Esophagus muscularis mucosa (tissue), 4 donors: ENCODE results near the gene ASPSCR1. TPM values are rescaled to one million over a fixed set of nuclear protein-coding genes. Genes with fewer than 3 reads are reported as not detected.

ENCODE experiments used
- DNase-seq: peaks from one replicate; pipeline ENCODE4 v3.0.0-alpha.2; 2017; ENCODE audit errors: extremely low spot score
- H3K27ac ChIP-seq, 4 donors: fragments of 200-600 bp; sonication (generic); replicated peaks in 1 of 4; 1 replicate in 3 of 4; 2 replicates in 1 of 4; pipeline ENCODE4 v1.5.1; 2016 to 2019; ENCODE audit warnings: mild to moderate bottlenecking in 1 of 4
- H3K27me3 ChIP-seq, 4 donors: fragments of 200-600 bp; sonication (generic); one replicate each; pipeline versions ENCODE4 v1.5.1 to v1.6.0; 2016 to 2019
- H3K36me3 ChIP-seq, 4 donors: fragments of 200-600 bp; sonication (generic); one replicate each; pipeline ENCODE4 v1.5.1; 2016 to 2019
- H3K4me1 ChIP-seq, 4 donors: fragments of 200-600 bp; sonication (generic); one replicate each; pipeline ENCODE4 v1.5.1; 2016 to 2019
- H3K4me3 ChIP-seq, 4 donors: fragments of 200-600 bp; sonication (generic); 1 replicate in 2 of 4; 2 replicates in 2 of 4; pipeline ENCODE4 v1.5.1; 2016 to 2019; ENCODE audit warnings: mild to moderate bottlenecking in 4 of 4, moderate library complexity in 1 of 4
- H3K9me3 ChIP-seq, 4 donors: fragments of 200-600 bp; sonication (generic); 1 replicate in 3 of 4; 2 replicates in 1 of 4; pipeline ENCODE4 v1.5.1; 2016 to 2019
- EP300 ChIP-seq: sonication (generic); formaldehyde crosslinking; IDR thresholded peaks from one replicate; pipeline ENCODE4 v1.6.1; 2017; ENCODE audit warnings: antibody characterized with exemption
- POLR2A ChIP-seq: fragments of 450-650 bp; IDR thresholded peaks from one replicate; pipeline ENCODE4 v1.6.1; 2017; ENCODE audit warnings: antibody characterized with exemption, moderate library complexity, mild to moderate bottlenecking, low read depth
- POLR2AphosphoS5 ChIP-seq, 2 donors: sonication (generic); formaldehyde crosslinking; IDR thresholded peaks; one replicate each; pipeline ENCODE4 v1.6.1; 2017; ENCODE audit warnings: antibody characterized with exemption in 2 of 2
- WGBS: methylation state at CpG from one replicate; pipeline ENCODE4 v1.1.5; 2018; 5-methylcytosine and 5-hydroxymethylcytosine counted together
- intact Hi-C: fragments of 100-400 bp; cut with DNase I; formaldehyde crosslinking; loops from one replicate; pipeline ENCODE4 v1.15.1; 2023
- total RNA-seq, 4 donors: library from RNA; depleted of rRNA; stranded (reverse); fragments of >200 nt; gene quantifications; one replicate each; pipeline versions ENCODE4 v1.1.0 to v1.2.1, GENCODE V29; 2016
- TF ChIP-seq, protein P1 (sequence below), 3 experiments: fragments of 200-600 bp in 2 of 3; fragments of 450-650 bp in 1 of 3; sonication (generic) in 2 of 3; IDR thresholded peaks; one replicate each; pipeline ENCODE4 v1.5.1; 2017 to 2019; ENCODE audit warnings: antibody characterized with exemption in 3 of 3, mild to moderate bottlenecking in 2 of 3, moderate library complexity in 1 of 3

The ASPSCR1 gene
- total RNA-seq, 4 donors from 2014 or later = 15.9 to 18.4 (median 17.3) TPM

DNA sequence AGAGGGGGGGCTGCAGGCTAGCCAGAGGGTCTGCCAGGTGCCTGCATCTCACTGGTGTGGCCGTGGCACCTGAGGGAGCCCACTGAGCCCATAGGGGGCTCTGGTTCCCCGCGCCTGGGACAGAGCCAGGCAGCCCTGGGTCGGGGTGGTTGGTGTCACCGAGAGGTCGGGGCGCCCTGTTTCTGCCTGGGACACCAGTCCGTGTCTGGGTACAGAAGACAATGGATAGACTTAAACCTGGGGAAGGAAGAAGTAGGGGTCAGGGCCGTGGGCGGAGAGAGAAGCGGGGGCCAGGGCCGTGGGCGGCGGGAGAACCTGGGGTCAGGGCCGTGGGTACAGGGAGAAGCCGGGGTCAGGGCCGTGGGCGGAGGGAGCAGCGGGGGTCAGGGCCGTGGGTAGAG lies 71.1 kb downstream of the ASPSCR1 start:
- Histone ChIP-seq H3K4me1 (peaks cover 23 to 42% (median 37%) of the 10 kb centered on the region in 4 donors), H3K27me3 (no peaks in the 10 kb centered on the region), H3K9me3 (no peaks in the 10 kb centered on the region), H3K27ac (no peak overlapping the region), H3K36me3 (peaks cover 11 to 46% (median 38%) of the 10 kb centered on the region in 4 donors), H3K4me3 (no peak overlapping the region)
- intact Hi-C loops = no loop called here
- WGBS = 88% methylated on average over 19 of the region's 20 CpGs
- no peak for DNase-seq
- TF ChIP-seq EP300 = no peak
- TF ChIP-seq POLR2A = no peak
- no peak for TF ChIP-seq POLR2AphosphoS5 (IDR thresholded peaks at IDR 0.05)
- TF ChIP-seq, protein P1, sequence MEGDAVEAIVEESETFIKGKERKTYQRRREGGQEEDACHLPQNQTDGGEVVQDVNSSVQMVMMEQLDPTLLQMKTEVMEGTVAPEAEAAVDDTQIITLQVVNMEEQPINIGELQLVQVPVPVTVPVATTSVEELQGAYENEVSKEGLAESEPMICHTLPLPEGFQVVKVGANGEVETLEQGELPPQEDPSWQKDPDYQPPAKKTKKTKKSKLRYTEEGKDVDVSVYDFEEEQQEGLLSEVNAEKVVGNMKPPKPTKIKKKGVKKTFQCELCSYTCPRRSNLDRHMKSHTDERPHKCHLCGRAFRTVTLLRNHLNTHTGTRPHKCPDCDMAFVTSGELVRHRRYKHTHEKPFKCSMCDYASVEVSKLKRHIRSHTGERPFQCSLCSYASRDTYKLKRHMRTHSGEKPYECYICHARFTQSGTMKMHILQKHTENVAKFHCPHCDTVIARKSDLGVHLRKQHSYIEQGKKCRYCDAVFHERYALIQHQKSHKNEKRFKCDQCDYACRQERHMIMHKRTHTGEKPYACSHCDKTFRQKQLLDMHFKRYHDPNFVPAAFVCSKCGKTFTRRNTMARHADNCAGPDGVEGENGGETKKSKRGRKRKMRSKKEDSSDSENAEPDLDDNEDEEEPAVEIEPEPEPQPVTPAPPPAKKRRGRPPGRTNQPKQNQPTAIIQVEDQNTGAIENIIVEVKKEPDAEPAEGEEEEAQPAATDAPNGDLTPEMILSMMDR (IDR thresholded peaks at IDR 0.05) = no peak

DNA sequence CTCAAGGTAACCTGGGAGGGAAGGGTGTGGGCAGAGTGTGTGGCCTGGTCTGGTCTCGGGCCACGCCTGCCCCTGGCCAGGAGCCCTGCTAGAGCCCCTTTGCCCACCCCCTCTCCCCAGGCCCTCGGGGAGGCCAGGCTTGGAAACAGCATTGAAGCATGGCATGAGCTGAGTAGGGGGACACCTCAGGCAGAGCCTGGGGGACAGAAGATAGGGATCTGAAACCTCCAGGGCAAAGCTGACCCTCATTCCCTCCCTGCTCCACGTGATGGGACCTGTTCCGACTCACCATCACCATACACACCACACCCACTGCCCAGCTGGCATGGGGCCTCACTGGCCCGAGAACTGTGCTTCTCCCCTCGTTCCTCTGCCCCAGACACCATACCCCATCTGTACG lies 71.7 kb downstream of the ASPSCR1 start:
- peaks cover 15 to 50% (median 43%) of the 10 kb centered on the region in 4 donors for H3K36me3 ChIP-seq
- no peaks in the 10 kb centered on the region for H3K27me3 ChIP-seq
- no peak overlapping the region for H3K4me3 ChIP-seq
- H3K27ac ChIP-seq = no peak overlapping the region
- 76% methylated on average over 5 of the region's 8 CpGs for WGBS
- no peak for DNase-seq
- peaks cover 24 to 47% (median 41%) of the 10 kb centered on the region in 4 donors for H3K4me1 ChIP-seq
- TF ChIP-seq POLR2A = no peak
- TF ChIP-seq, protein P1 (IDR thresholded peaks at IDR 0.05) = no peak
- H3K9me3 ChIP-seq = no peaks in the 10 kb centered on the region
- intact Hi-C loops = no loop called here

DNA sequence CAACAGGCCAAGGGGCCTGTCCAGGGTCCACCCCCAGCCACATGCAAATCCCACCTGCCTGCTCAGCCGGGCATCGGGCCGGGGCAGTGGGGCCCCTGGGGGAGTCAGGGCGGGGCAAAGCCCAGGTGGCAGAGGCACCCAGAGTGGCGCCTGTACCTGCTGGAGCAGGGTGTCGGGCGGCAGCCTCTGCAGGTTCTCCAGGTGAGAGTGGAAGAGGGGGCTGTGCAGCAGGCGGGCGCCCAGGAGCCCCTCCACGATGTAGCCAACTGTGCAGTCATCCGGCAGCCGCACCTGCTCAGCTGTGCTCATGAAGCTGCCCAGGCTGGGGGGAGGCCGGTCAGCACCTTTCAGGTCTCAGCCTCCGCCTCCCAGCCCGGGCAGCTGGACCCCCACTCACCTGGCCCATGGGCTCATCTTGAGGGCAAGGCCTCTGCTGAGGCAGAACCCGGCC lies 72.1 kb downstream of the ASPSCR1 start:
- intact Hi-C loops = no loop called here
- peaks cover 24 to 51% (median 41%) of the 10 kb centered on the region in 4 donors for H3K4me1 ChIP-seq
- no peak overlapping the region for H3K4me3 ChIP-seq
- no peaks in the 10 kb centered on the region for H3K9me3 ChIP-seq
- WGBS = 92% methylated on average over 4 of the region's 16 CpGs
- DNase-seq = no peak
- TF ChIP-seq POLR2A (no peak), POLR2AphosphoS5 (IDR thresholded peaks at IDR 0.05) (no peak), EP300 (no peak)
- TF ChIP-seq, protein P1 (IDR thresholded peaks at IDR 0.05) = no peak
- no peak overlapping the region for H3K27ac ChIP-seq
- H3K27me3 ChIP-seq = no peaks in the 10 kb centered on the region
- H3K36me3 ChIP-seq = peaks cover 19 to 54% (median 48%) of the 10 kb centered on the region in 4 donors

DNA sequence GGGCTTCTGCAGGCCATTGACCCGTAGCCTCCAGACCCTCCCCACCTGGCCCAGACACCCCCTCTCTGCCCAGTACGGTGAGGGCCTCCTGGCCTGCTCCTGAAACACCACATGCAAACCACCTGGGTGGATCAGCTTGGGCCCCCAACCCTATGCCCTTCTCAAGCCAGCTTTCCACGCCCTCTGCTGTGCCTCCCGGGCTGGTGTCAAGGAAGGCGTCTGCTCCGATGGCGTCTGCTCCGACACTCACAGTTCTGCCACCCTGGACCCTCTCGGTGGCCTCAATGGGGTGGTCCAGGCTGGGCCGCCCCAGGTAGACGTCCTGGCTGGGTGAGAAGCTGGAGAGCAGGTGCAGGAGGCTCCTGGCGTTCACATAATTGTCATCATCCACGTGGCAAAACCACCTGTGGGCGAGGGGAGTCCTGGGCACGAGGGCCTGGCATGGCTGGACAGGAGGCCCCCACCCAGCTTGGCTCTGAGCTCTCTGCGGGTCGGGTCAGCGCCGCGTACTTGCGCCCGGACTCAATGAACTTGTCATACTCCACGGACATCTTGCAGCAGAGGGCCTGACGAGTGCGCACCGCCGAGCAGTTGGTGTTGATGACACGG lies 72.8 kb downstream of the ASPSCR1 start:
- no peak for DNase-seq
- peak overlapping the region; percentile 81 to 99 (median 88) for H3K4me3 ChIP-seq
- H3K36me3 ChIP-seq = peaks cover 27 to 61% (median 55%) of the 10 kb centered on the region in 4 donors
- 90% methylated on average over 19 of the region's 28 CpGs for WGBS
- H3K27ac ChIP-seq = peak overlapping the region in 3 of 4 donors; percentile 68 to 75 (median 70)
- intact Hi-C loops = no loop called here
- peaks cover 24 to 54% (median 41%) of the 10 kb centered on the region in 4 donors for H3K4me1 ChIP-seq
- TF ChIP-seq POLR2AphosphoS5 (IDR thresholded peaks at IDR 0.05) = no peak
- TF ChIP-seq EP300 = no peak
- TF ChIP-seq, protein P1 (IDR thresholded peaks at IDR 0.05) = no peak
- TF ChIP-seq POLR2A = no peak
- H3K9me3 ChIP-seq = no peaks in the 10 kb centered on the region
- H3K27me3 ChIP-seq = no peaks in the 10 kb centered on the region
